CD4-positive, alpha-beta memory T cell (primary cell): ENCODE measurements around the gene C7orf57. TPM values are rescaled to one million over a fixed set of nuclear protein-coding genes. Genes with fewer than 3 reads are reported as not detected.
A peak's percentile ranks its signal among the peaks of the same experiment; 100 is the strongest.
"Not testable (repeated sequence)": the region's sequence is repeated elsewhere in the genome, so short reads cannot be mapped to it uniquely, and the experiment has no call there.

Experiments
- CTCF ChIA-PET: fragments of 350-600 bp; sonication (Branson Sonifier 250); formaldehyde crosslinking; loops from one replicate; lab custom pipeline; 2021; ENCODE audit warnings: inconsistent platforms; ENCODE audit not compliant: partially characterized antibody; lab: Charles Lee
- POLR2A ChIA-PET: fragments of 350-600 bp; sonication (Branson Sonifier 250); formaldehyde crosslinking; loops from one replicate; lab custom pipeline; 2021; ENCODE audit not compliant: partially characterized antibody; lab: Charles Lee
- DNase-seq, 5 donors: peaks; one replicate each; pipeline versions ENCODE4 v3.0.0 to v3.0.0-alpha.2; 2020 to 2022; ENCODE audit warnings: mixed read lengths in 1 of 5
- H3K27ac ChIP-seq: one replicate; pipeline ENCODE4 v1.7.0; 2013; ENCODE audit warnings: low read depth, low read length
- H3K27me3 ChIP-seq: 2 replicates; pipeline ENCODE4 v1.7.0; 2013; ENCODE audit warnings: mild to moderate bottlenecking, low read length, moderate library complexity; ENCODE audit not compliant: insufficient read depth
- H3K36me3 ChIP-seq: 2 replicates; pipeline ENCODE4 v1.7.0; 2013; ENCODE audit warnings: mild to moderate bottlenecking, low read length, moderate library complexity; ENCODE audit not compliant: insufficient read depth
- H3K4me1 ChIP-seq: 2 replicates; pipeline ENCODE4 v1.7.0; 2013; ENCODE audit warnings: mild to moderate bottlenecking, low read length, moderate library complexity; ENCODE audit not compliant: insufficient read depth
- H3K4me3 ChIP-seq, 2 donors: one replicate each; pipeline ENCODE4 v1.7.0; 2013; ENCODE audit warnings: low read length in 2 of 2, mild to moderate bottlenecking in 1 of 2
- H3K9me3 ChIP-seq, 2 donors: one replicate each; pipeline ENCODE4 v1.7.0; 2013; ENCODE audit warnings: low read length in 2 of 2, control low read depth in 1 of 2; ENCODE audit not compliant: control insufficient read depth in 1 of 2
- H3K27ac Mint-ChIP-seq, 7 donors: one replicate each; pipeline ENCODE4 v1.8.0; 2020 to 2021; ENCODE audit warnings: mixed read lengths in 7 of 7, mild to moderate bottlenecking in 6 of 7, inconsistent platforms in 3 of 7, moderate library complexity in 3 of 7
- H3K27me3 Mint-ChIP-seq, 2 donors: one replicate each; pipeline ENCODE4 v1.8.0; 2020 to 2021; ENCODE audit warnings: mixed read lengths in 2 of 2
- H3K36me3 Mint-ChIP-seq, 2 donors: one replicate each; pipeline ENCODE4 v1.8.0; 2020 to 2021; ENCODE audit warnings: mixed read lengths in 2 of 2, inconsistent platforms in 1 of 2, mild to moderate bottlenecking in 1 of 2
- H3K4me1 Mint-ChIP-seq, 4 donors: one replicate each; pipeline ENCODE4 v1.8.0; 2020 to 2021; ENCODE audit warnings: mixed read lengths in 4 of 4, mild to moderate bottlenecking in 1 of 4
- H3K4me3 Mint-ChIP-seq, 8 donors: one replicate each; pipeline ENCODE4 v1.8.0; 2020 to 2021; ENCODE audit warnings: mixed read lengths in 8 of 8, mild to moderate bottlenecking in 7 of 8, moderate library complexity in 6 of 8, inconsistent platforms in 3 of 8
- H3K9me3 Mint-ChIP-seq, 8 donors: one replicate each; pipeline ENCODE4 v1.8.0; 2020 to 2021; ENCODE audit warnings: mixed read lengths in 8 of 8, mild to moderate bottlenecking in 5 of 8, inconsistent platforms in 3 of 8, moderate library complexity in 1 of 8
- intact Hi-C: fragments of 100-400 bp; cut with micrococcal nuclease; formaldehyde crosslinking; loops from one replicate; pipeline ENCODE4 v1.15.1; 2023
- polyA plus RNA-seq, 2 donors: library from polyadenylated mRNA; unstranded; fragments of 300-500 nt; fragmentation: Illumina TruSeq; gene quantifications; one replicate each; pipeline ENCODE4 v1.2.3, GENCODE V29; 2021
- total RNA-seq, 2 experiments: library from RNA; stranded (reverse); gene quantifications; one replicate each; pipeline ENCODE4 v1.2.3, GENCODE V29; 2021

Gene C7orf57
- total and polyA plus RNA-seq, 4 experiments from 2014 or later, result 0.16 to 0.22 TPM; not detected in 2

DNA sequence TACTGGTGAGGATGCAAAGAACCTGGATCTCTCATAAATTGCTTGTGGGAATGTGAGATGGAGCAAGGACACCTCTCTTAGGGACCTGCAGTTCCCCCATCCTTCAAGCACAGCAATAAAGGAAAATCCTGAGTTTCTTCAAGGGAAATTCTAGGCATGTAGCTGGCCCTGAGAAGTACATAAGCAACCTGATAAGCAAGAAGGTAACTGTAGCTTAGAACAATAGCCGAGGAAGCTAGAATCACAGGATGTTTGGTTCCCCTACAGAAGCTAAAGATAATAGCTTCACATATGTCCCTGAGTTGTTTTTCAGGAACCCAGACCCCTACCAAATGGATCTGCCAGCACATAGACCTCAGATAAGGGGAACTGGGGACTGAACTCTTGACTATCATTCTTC lies 42.1 kb downstream of the C7orf57 start:
- Histone ChIP-seq H3K4me1 (no peaks in the 10 kb centered on the region), H3K36me3 (no peaks in the 10 kb centered on the region), H3K9me3 (no peaks in the 10 kb centered on the region), H3K27ac (no peak overlapping the region), H3K4me3 (no peak overlapping the region), H3K27me3 (no peaks in the 10 kb centered on the region)
- Mint-ChIP-seq H3K4me1 (peaks cover under 1 to 4% (median 2%) of the 10 kb centered on the region in 4 donors), H3K4me3 (no peak overlapping the region), H3K27ac (no peak overlapping the region), H3K27me3 (no peaks in the 10 kb centered on the region), H3K9me3 (no peaks in the 10 kb centered on the region), H3K36me3 (no peaks in the 10 kb centered on the region)
- CTCF ChIA-PET, result interaction anchor here (1.7 kb wide), 1 partner anchor 86 kb away, joined by 6 read pairs; no protein-coding TSS in a partner anchor
- DNase-seq, result no peak
- POLR2A ChIA-PET, result interaction anchor here (1.0 kb wide), 1 partner anchor 9 kb away, joined by 3 read pairs; no protein-coding TSS in a partner anchor
- intact Hi-C loops, result no loop called here

DNA sequence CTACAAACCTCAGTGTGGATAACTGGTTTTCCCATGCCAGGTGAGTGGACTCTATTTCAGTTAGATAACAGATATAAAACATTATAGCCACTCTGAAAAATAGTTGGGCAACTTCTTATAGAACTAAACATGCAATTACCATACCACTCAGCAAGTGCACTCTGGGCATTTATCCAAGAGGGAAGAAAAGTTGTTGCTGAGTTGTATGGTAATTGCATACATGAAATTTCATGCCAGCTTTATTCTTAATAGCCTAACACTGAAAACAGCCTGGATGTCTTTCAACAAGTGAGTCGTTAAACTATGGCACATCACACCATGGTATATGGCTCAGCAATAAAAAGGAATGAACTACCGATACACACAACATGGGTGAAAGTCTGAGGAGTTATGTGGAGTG lies 43.1 kb downstream of the C7orf57 start:
- ChIA-PET POLR2A (interaction anchor here (1.2 kb wide), 1 partner anchor 10 kb away, joined by 4 read pairs; no protein-coding TSS in a partner anchor), CTCF (interaction anchor here (1.7 kb wide), 1 partner anchor 87 kb away, joined by 6 read pairs; no protein-coding TSS in a partner anchor)
- no peaks in the 10 kb centered on the region for H3K9me3 Mint-ChIP-seq
- Histone ChIP-seq H3K27ac (no peak overlapping the region), H3K4me3 (no peak overlapping the region), H3K27me3 (no peaks in the 10 kb centered on the region), H3K4me1 (peaks cover 10% of the 10 kb centered on the region), H3K9me3 (no peaks in the 10 kb centered on the region), H3K36me3 (no peaks in the 10 kb centered on the region)
- no peak overlapping the region for H3K4me3 Mint-ChIP-seq
- H3K36me3 Mint-ChIP-seq, result no peaks in the 10 kb centered on the region
- no peaks in the 10 kb centered on the region for H3K27me3 Mint-ChIP-seq
- no peak for DNase-seq
- intact Hi-C loops, result no loop called here
- peaks cover 11 to 12% (median 12%) of the 10 kb centered on the region in 4 donors for H3K4me1 Mint-ChIP-seq
- no peak overlapping the region for H3K27ac Mint-ChIP-seq

DNA sequence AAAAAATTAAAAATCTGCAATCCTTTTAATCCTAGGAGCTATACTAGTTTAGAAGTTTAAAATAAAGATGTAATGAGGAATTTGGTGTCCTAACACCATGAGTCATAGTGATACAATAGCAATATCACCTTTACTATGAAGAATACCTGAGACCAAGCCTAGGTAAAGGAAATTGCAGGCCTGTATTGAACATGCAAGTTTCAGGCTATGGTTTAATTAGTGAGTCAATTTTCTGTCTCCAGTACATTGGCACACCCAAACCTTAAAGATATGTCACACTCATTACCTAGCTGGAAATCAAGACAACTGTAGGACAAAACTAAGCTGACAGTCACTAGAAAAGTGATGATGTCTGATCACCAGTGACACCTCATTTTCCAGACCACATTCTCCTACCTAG lies 47.0 kb downstream of the C7orf57 start:
- not testable (repeated sequence) for H3K9me3 ChIP-seq, H3K36me3 Mint-ChIP-seq, H3K27ac ChIP-seq, H3K4me3 ChIP-seq, DNase-seq, H3K27me3 Mint-ChIP-seq, H3K36me3 ChIP-seq, H3K9me3 Mint-ChIP-seq, H3K27me3 ChIP-seq
- CTCF ChIA-PET, result interaction anchor here (1.5 to 8.8 kb wide), 3 partner anchors 20 to 91 kb away, joined by 4 to 42 read pairs (median 4); no protein-coding TSS in a partner anchor
- POLR2A ChIA-PET, result interaction anchor here (0.8 to 4.4 kb wide), 3 partner anchors 37 to 90 kb away, joined by 3 to 24 read pairs (median 12); no protein-coding TSS in a partner anchor
- H3K27ac Mint-ChIP-seq, result peak overlapping the region in 1 of 7 donors; percentile 42
- intact Hi-C loops, result loop anchor here (2.0 kb wide), 1 partner anchor 14 kb away; no protein-coding TSS in a partner anchor
- H3K4me3 Mint-ChIP-seq, result peak overlapping the region in 1 of 8 donors; percentile 43
- H3K4me1 ChIP-seq, result peaks cover 49% of the 10 kb centered on the region
- H3K4me1 Mint-ChIP-seq, result peaks cover 41 to 48% (median 45%) of the 10 kb centered on the region in 4 donors

DNA sequence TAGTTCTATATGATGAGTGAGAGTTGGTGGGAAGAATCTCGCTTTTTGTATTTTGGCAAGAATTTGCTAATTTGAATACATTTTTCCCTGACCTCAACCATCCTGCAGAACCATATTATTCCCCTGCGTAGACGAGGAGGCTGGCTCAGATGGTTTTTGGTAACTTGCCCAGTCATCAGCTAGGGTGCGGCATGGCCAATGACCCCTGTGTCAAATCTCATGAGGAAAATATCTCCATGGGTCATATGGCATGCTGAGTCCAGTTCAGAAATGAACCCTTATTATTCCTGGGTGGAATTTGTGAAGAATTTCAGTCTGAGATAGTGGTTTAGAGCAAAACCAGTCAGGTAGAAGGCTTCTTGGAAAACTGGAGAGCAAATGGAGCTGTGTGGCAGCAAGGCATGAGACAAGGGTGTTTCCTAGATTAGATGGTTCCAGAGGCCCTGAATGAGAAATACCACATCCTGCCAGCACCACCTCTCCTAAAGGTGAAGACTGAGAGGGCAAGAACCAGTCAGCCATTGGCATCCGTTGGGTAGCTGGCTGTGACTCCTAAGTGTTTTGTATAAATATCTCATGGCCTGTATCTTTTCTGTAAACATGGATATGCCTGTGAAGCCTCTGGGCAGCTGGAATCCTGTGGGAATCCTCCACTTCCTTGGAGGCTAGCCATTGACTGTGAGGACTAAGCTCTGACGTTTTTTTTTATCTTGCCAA lies 47.9 kb downstream of the C7orf57 start:
- Mint-ChIP-seq H3K9me3 (no peaks in the 10 kb centered on the region), H3K27ac (peak overlapping the region; percentile 19 to 88 (median 64)), H3K36me3 (no peaks in the 10 kb centered on the region), H3K4me3 (peak overlapping the region in 6 of 8 donors; percentile 46 to 78 (median 62)), H3K27me3 (no peaks in the 10 kb centered on the region), H3K4me1 (peaks cover 46 to 56% (median 51%) of the 10 kb centered on the region in 4 donors)
- Histone ChIP-seq H3K4me1 (peaks cover 58% of the 10 kb centered on the region), H3K9me3 (no peaks in the 10 kb centered on the region), H3K27me3 (no peaks in the 10 kb centered on the region), H3K36me3 (no peaks in the 10 kb centered on the region), H3K4me3 (no peak overlapping the region), H3K27ac (no peak overlapping the region)
- intact Hi-C loops, result loop anchor here (2.0 kb wide), 1 partner anchor 14 kb away; no protein-coding TSS in a partner anchor
- CTCF ChIA-PET, result interaction anchor here (0.7 to 8.8 kb wide), 4 partner anchors 19 to 90 kb away, joined by 3 to 42 read pairs (median 4); no protein-coding TSS in a partner anchor
- POLR2A ChIA-PET, result interaction anchor here (0.9 to 4.4 kb wide), 7 partner anchors 13 to 101 kb away, joined by 3 to 24 read pairs (median 5); no protein-coding TSS in a partner anchor
- DNase-seq, result peak; percentile 24 to 57 (median 39)

DNA sequence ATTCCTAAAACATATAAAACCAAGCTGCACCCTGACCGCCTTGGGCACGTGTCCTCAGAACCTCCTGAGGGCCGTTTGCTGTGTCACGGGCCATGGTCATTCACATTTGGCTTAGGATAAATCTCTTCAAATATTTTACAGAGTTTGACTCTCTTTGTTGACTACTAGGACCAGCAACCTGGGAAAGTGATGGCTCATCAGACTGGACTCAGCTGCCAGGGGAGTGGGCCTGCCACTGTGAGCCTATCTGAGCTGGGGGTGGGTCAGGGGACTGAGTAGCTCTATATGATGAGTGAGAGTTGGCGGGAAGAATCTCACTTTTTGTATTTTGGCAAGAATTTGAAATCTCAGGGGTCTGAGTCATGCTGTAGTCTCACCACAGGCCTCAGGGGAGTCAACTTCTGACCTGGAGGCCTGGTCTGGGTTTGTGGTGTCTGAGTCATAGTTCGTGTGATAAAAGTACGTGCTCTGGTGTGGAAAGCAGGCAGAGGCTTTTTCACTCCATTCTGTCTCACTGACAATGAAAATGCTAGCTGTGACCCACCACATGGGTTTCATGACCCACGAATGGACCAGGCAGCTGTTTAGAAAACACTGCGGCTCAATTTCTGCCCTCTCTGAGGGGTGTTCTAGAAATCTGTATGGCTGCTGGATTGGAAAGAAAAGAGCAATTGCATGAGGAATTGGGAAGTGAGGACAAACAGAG lies 49.5 kb downstream of the C7orf57 start:
- Histone ChIP-seq H3K4me1 (peaks cover 64% of the 10 kb centered on the region), H3K4me3 (no peak overlapping the region), H3K9me3 (no peaks in the 10 kb centered on the region), H3K36me3 (no peaks in the 10 kb centered on the region), H3K27ac (peak overlapping the region; percentile 39), H3K27me3 (no peaks in the 10 kb centered on the region)
- H3K27ac Mint-ChIP-seq, result peak overlapping the region; percentile 83 to 98 (median 90)
- H3K36me3 Mint-ChIP-seq, result peaks cover 0 to 9% of the 10 kb centered on the region in 2 donors
- H3K4me3 Mint-ChIP-seq, result peak overlapping the region in 7 of 8 donors; percentile 29 to 84 (median 55)
- H3K27me3 Mint-ChIP-seq, result no peaks in the 10 kb centered on the region
- peaks cover 43 to 68% (median 54%) of the 10 kb centered on the region in 4 donors for H3K4me1 Mint-ChIP-seq
- DNase-seq, result peak; percentile 38 to 89 (median 47)
- H3K9me3 Mint-ChIP-seq, result no peaks in the 10 kb centered on the region
- ChIA-PET POLR2A (interaction anchor here (0.8 to 4.4 kb wide), 12 partner anchors 10 to 102 kb away, joined by 3 to 24 read pairs (median 4); partner anchors contain the start of gene C7orf57), CTCF (interaction anchor here (1.1 to 8.8 kb wide), 6 partner anchors 17 to 93 kb away, joined by 3 to 42 read pairs (median 4); partner anchors contain the start of gene C7orf57)
- intact Hi-C loops, result no loop called here

DNA sequence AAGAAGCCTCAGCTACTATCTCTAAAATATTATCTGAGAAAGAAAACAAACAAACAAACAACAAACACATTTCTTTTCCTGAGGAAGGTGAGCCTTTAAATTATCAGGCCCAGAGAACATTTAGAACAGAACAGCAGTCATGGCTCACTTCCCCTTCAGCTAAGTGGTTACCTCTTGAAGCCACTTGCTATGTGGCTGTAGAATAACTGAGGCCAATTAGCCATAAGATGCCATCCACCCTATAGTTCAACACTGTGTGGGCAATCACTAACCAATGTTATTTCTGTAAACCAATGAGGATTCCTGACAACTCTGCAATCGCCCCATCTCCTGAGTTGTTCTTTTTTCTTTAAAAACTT lies 50.1 kb downstream of the C7orf57 start:
- intact Hi-C loops, result no loop called here
- Histone ChIP-seq H3K4me1 (peaks cover 70% of the 10 kb centered on the region), H3K27me3 (no peaks in the 10 kb centered on the region), H3K9me3 (no peaks in the 10 kb centered on the region), H3K4me3 (no peak overlapping the region), H3K27ac (peak overlapping the region; percentile 39), H3K36me3 (no peaks in the 10 kb centered on the region)
- Mint-ChIP-seq H3K4me3 (peak overlapping the region in 7 of 8 donors; percentile 29 to 84 (median 55)), H3K4me1 (peaks cover 44 to 72% (median 58%) of the 10 kb centered on the region in 4 donors), H3K27ac (peak overlapping the region; percentile 83 to 98 (median 90)), H3K9me3 (no peaks in the 10 kb centered on the region), H3K36me3 (peaks cover 2 to 10% of the 10 kb centered on the region in 2 donors), H3K27me3 (no peaks in the 10 kb centered on the region)
- CTCF ChIA-PET, result interaction anchor here (1.1 to 8.8 kb wide), 5 partner anchors 17 to 94 kb away, joined by 3 to 42 read pairs (median 5); partner anchors contain the start of gene C7orf57
- DNase-seq, result no peak
- POLR2A ChIA-PET, result interaction anchor here (0.8 to 4.4 kb wide), 9 partner anchors 10 to 93 kb away, joined by 3 to 24 read pairs (median 5); partner anchors contain the start of gene C7orf57
